ENCODE data around the gene FBXO48.

- no peak for TF ChIP-seq EZH2 (IDR thresholded peaks at IDR 0.05)
- no peak for TF ChIP-seq POLR2AphosphoS5 (IDR thresholded peaks at IDR 0.05; ENCODE audit: borderline replicate concordance, low read depth, low read length)
Measured at GRCh38 chr2:68428746-68429145, 38.3 kb downstream of the FBXO48 start.
